ENCODE data around the gene SALL3. TPM values are rescaled to one million over a fixed set of nuclear protein-coding genes. Genes with fewer than 3 reads are reported as not detected.

SALL3 gene
- total and polyA plus RNA-seq, 2 experiments from 2014 or later, result 16.9 to 39.8 TPM

- no peak for TF ChIP-seq ZNF462 (CRISPR knock-in tag; IDR thresholded peaks at IDR 0.05)
Measured at GRCh38 chr18:79042276-79042675, 62.7 kb downstream of the SALL3 start (continued).

- Histone ChIP-seq H3F3A (replicated peaks; ENCODE audit: low read depth) (no peaks in the 10 kb centered on the region), H3K27ac (ENCODE audit: low read depth) (no peak overlapping the region), H2AFZ (no peak overlapping the region), H3K36me3 (ENCODE audit: insufficient read depth) (no peaks in the 10 kb centered on the region), H3K9me2 (ENCODE audit: insufficient read depth) (0 out of 2 replicates have a peak, but pooled peaks cover 4% of the 10 kb centered on the region), H3K4me2 (no peak overlapping the region), H3K4me3 (no peak overlapping the region), H4K20me1 (replicated peaks; ENCODE audit: insufficient read depth) (no peaks in the 10 kb centered on the region), H3K27me3 (ENCODE audit: insufficient read depth) (no peaks in the 10 kb centered on the region), H3K4me1 (ENCODE audit: insufficient read depth) (no peaks in the 10 kb centered on the region), H3K79me2 (replicated peaks; ENCODE audit: insufficient read depth) (no peaks in the 10 kb centered on the region)
- Mint-ChIP-seq H3K9me3 (peaks cover 51% of the 10 kb centered on the region), H3K4me3 (no peak overlapping the region), H3K4me1 (peaks cover 2% of the 10 kb centered on the region; the same call in 2 of the 3 replicates), H3K27me3 (ENCODE audit: insufficient read depth, low read depth, poor library complexity) (peaks cover 13% of the 10 kb centered on the region), H3K36me3 (ENCODE audit: low read depth) (peaks cover 12% of the 10 kb centered on the region), H3K27ac (no peak overlapping the region)
- no peak for DNase-seq (ENCODE audit: low spot score)
- TF ChIP-seq NANOG (IDR thresholded peaks at IDR 0.05; ENCODE audit: borderline replicate concordance), result no peak
- TF ChIP-seq EZH2 (IDR thresholded peaks at IDR 0.05; ENCODE audit: low read depth, unreplicated experiment), result no peak
- no peak for TF ChIP-seq CTCF (conservative IDR thresholded peaks at IDR 0.05; ENCODE audit: low read depth in 2 of 2)
- no peak for TF ChIP-seq ZNF114 (CRISPR knock-in tag; IDR thresholded peaks at IDR 0.05)
- TF ChIP-seq STAT1 (IDR thresholded peaks at IDR 0.05; ENCODE audit: unreplicated experiment), result no peak
- no peak for ATAC-seq
Measured at GRCh38 chr18:79043288-79043687, 63.7 kb downstream of the SALL3 start.

Measured in GM23338 (cell line).